ENCODE results near the gene PKNOX2.

Gene PKNOX2

GRCh38 chr11:125343718-125344131 is 179.2 kb downstream of the PKNOX2 start:
- no peak for DNase-seq

GRCh38 chr11:125344846-125345420 is 180.4 kb downstream of the PKNOX2 start:
- DNase-seq, result no peak

- DNase-seq, result peak; percentile 33
Measured at GRCh38 chr11:125345421-125346178, 181.0 kb downstream of the PKNOX2 start.

GRCh38 chr11:125346179-125346530 is 181.6 kb downstream of the PKNOX2 start:
- no peak for DNase-seq

GRCh38 chr11:125346565-125347260 is 182.2 kb downstream of the PKNOX2 start:
- DNase-seq, result no peak

GRCh38 chr11:125347261-125347585 is 182.7 kb downstream of the PKNOX2 start:
- no peak for DNase-seq

GRCh38 chr11:125348141-125348651 is 183.6 kb downstream of the PKNOX2 start:
- no peak for DNase-seq

GRCh38 chr11:125348674-125349309 is 184.2 kb downstream of the PKNOX2 start:
- no peak for DNase-seq

- DNase-seq, result no peak
Measured at GRCh38 chr11:125350206-125351032, 185.9 kb downstream of the PKNOX2 start.

- no peak for DNase-seq
Measured at GRCh38 chr11:125351033-125351867, 186.7 kb downstream of the PKNOX2 start.

GRCh38 chr11:125351868-125352250 is 187.3 kb downstream of the PKNOX2 start:
- DNase-seq, result no peak

- DNase-seq, result no peak
Measured at GRCh38 chr11:125356797-125357196, 192.2 kb downstream of the PKNOX2 start.

- no peak for DNase-seq
Measured at GRCh38 chr11:125357551-125357950, 193.0 kb downstream of the PKNOX2 start.

GRCh38 chr11:125358254-125358840 is 193.8 kb downstream of the PKNOX2 start:
- no peak for DNase-seq

- DNase-seq, result no peak
Measured at GRCh38 chr11:125359130-125359529, 194.6 kb downstream of the PKNOX2 start.

GRCh38 chr11:125360066-125360465 is 195.5 kb downstream of the PKNOX2 start:
- no peak for DNase-seq

- no peak for DNase-seq
Measured at GRCh38 chr11:125364121-125364826, 199.7 kb downstream of the PKNOX2 start.

- no peak for DNase-seq
Measured at GRCh38 chr11:125365196-125365931, 200.8 kb downstream of the PKNOX2 start.

GRCh38 chr11:125367710-125368109 is 203.2 kb downstream of the PKNOX2 start:
- DNase-seq, result no peak

GRCh38 chr11:125368757-125369156 is 204.2 kb downstream of the PKNOX2 start:
- no peak for DNase-seq
